Activated naive CD4-positive, alpha-beta T cell treated with anti-CD3 and anti-CD28 coated beads, Interleukin-2, amount 50 U/mL, for 72 hours (primary cell): ENCODE results near the gene ECE1. TPM values are rescaled to one million over a fixed set of nuclear protein-coding genes. Genes with fewer than 3 reads are reported as not detected.
"Not testable (repeated sequence)": the region's sequence is repeated elsewhere in the genome, so short reads cannot be mapped to it uniquely, and the experiment has no call there.

ENCODE experiments used
- ATAC-seq, 2 donors: fragments of 150-1000 bp; cut with Tn5 transposase; 2 replicates each; pipeline ENCODE4 v1.10.0; 2021; ENCODE audit warnings: mild to moderate bottlenecking in 2 of 2, moderate library complexity in 2 of 2
- DNase-seq, 2 donors: peaks; one replicate each; pipeline ENCODE4 v3.0.0; 2021 to 2022; ENCODE audit warnings: low spot score in 2 of 2
- H3K27ac Mint-ChIP-seq, 2 donors: one replicate each; pipeline ENCODE4 v1.8.0; 2022; ENCODE audit warnings: mild to moderate bottlenecking in 2 of 2, mixed read lengths in 2 of 2
- H3K36me3 Mint-ChIP-seq, 2 donors: one replicate each; pipeline ENCODE4 v1.8.0; 2022; ENCODE audit warnings: mixed read lengths in 2 of 2
- H3K9me3 Mint-ChIP-seq, 2 donors: one replicate each; pipeline ENCODE4 v1.8.0; 2022; ENCODE audit warnings: mixed read lengths in 2 of 2
- total RNA-seq, 2 donors: library from RNA; stranded (reverse); gene quantifications; one replicate each; pipeline ENCODE4 v1.2.3, GENCODE V29; 2022

Gene ECE1
- total RNA-seq, 2 donors from 2014 or later: 111 to 118 TPM

DNA sequence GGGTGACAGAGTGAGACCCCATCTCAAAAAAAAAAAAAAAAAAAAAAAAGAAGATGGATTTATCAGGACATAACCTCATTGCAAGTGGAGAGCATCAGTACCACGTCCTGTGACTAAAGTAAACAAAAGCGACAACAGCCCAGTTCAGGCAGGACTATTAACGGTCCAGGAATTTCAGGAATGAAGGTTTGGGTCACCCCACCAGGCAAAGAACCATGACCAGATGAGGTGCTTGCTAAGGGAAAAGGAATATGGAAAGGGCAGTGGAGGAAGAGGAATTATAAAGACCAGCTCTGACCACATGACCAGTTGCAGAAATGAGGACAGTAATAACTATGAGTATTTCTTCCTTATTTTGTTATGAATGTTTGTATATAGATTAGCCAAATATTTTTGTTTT, 78.1 kb downstream of the ECE1 start:
- Mint-ChIP-seq H3K36me3 (no peaks in the 10 kb centered on the region), H3K9me3 (no peaks in the 10 kb centered on the region), H3K27ac (no peak overlapping the region)
- no peak for ATAC-seq
- no peak for DNase-seq

DNA sequence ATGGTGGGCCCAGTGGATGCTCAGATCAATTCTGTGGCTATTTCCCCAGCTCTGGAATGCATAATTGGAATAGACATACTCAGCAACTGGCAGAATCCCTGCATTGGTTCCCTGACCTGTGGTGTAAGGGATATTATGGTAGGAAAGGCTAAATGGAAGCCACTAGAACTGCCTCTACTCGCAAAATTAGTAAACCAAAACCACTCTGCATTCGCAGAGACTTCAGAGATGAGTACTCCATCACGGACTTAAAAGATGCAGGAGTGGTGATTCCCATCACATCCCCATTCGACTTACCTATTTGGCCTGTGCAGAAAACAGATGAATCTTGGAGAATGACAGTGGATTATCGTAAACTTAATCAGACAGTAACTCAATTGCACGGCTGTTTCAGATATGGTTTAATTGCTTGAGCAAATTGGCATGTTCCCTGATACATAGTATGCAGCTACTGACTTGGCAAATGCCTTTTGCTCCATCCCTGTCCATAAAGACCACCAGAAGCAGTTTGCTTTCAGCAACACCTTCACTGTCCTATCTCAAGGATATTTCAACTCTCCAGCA, 82.0 kb downstream of the ECE1 start:
- not testable (repeated sequence) for H3K36me3 Mint-ChIP-seq, DNase-seq, H3K27ac Mint-ChIP-seq, H3K9me3 Mint-ChIP-seq
- peak in 1 of 2 donors; percentile 66 for ATAC-seq

DNA sequence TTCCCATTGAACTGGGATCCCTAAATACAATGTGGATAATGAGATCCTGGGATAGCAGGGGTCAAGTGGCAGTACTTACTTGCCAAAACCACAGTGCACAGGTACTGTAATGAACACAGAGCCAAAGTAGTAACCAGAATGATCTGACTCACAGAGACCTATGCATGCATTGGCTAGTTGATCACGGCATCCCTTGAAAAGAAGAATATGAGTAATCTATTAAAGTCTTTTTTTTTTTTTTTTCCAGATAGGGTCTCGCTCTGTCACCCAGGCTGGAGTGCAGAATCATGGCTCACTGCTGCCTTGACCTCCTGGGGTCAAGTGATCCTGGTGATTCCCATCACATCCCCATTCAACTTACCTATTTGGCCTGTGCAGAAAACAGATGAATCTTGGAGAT, 84.1 kb downstream of the ECE1 start:
- peak; percentile 82 for ATAC-seq
- DNase-seq: no peak
- no peaks in the 10 kb centered on the region for H3K36me3 Mint-ChIP-seq
- no peak overlapping the region for H3K27ac Mint-ChIP-seq
- no peaks in the 10 kb centered on the region for H3K9me3 Mint-ChIP-seq

DNA sequence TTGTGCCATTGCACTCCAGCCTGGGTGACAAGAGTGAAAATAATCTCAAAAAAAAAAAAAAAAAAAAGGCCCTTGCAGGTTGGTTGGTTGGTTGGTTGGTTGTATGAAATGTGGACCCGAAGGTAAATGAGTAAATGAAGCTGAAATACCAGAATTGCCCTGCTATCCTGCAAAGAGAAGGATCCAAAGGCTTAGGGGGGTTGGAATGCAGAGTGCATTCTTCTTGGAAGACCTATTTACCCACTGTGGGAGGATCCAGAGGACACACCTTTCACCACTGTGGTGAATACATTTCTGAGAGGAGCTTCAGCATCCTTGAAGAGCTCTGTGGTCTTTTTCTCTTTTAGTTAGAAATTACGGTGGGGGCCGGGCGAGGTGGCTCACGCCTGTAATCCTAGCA, 84.8 kb downstream of the ECE1 start:
- H3K9me3 Mint-ChIP-seq: no peaks in the 10 kb centered on the region
- DNase-seq (no peak), ATAC-seq (no peak)
- no peaks in the 10 kb centered on the region for H3K36me3 Mint-ChIP-seq
- no peak overlapping the region for H3K27ac Mint-ChIP-seq

DNA sequence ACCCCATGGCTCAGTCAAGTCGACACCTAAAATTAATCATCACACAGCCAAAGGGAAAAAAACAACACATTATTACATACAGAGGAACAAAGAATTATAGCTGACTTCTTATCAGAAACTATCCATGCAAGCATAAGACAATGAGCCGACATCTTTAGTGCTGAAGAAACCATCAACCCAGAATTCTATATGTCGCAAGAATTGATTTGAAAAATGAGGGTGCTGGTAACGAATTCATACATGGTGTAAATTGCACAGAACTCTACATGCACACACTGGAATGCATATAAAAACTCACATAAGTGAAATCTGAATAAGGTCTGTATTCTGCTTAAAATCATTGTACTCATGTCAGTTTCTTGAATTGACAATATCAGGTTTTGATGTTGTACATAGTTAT, 88.6 kb downstream of the ECE1 start:
- no peak overlapping the region for H3K27ac Mint-ChIP-seq
- H3K9me3 Mint-ChIP-seq: no peaks in the 10 kb centered on the region
- DNase-seq: no peak
- no peak for ATAC-seq
- no peaks in the 10 kb centered on the region for H3K36me3 Mint-ChIP-seq

DNA sequence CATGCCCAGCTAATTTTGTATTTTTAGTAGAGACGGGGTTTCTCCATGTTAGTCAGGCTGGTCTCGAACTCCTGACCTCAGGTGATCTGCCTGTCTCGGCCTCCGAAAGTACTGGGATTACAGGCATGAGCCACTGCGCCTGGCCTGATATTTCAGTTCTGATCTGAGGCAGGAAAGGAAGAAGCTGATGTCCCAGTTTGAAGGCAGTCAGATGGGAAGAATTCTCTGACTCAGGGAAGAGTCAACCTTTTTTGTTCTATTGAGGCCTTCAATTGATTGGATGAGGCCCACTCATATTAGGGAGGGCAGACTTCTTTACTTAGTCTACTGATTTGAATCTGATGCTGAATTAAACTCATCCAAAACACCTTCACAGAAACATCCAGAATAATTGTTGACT, 89.0 kb downstream of the ECE1 start:
- DNase-seq, H3K9me3 Mint-ChIP-seq, ATAC-seq, H3K36me3 Mint-ChIP-seq, H3K27ac Mint-ChIP-seq: not testable (repeated sequence)

DNA sequence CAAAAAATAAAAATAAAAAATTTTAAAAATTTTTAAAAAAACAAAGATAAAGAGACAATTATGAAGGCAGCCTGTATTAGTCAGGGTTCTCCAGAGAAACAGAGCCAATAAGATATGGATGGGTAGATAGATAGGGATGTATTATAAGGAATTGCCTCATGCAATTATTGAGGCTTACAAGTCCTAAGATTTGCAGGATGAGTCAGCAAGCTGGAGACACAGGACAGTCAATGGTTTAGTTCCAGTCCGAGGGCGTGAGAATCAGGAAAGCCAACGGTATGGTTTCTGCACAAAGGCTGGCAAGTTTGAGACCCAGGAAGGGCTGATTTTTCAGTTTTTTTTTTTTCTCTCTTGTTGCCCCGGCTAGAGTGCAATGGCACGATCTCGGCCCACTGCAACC, 89.5 kb downstream of the ECE1 start:
- Mint-ChIP-seq H3K36me3 (no peaks in the 10 kb centered on the region), H3K27ac (no peak overlapping the region), H3K9me3 (no peaks in the 10 kb centered on the region)
- DNase-seq: no peak
- no peak for ATAC-seq

DNA sequence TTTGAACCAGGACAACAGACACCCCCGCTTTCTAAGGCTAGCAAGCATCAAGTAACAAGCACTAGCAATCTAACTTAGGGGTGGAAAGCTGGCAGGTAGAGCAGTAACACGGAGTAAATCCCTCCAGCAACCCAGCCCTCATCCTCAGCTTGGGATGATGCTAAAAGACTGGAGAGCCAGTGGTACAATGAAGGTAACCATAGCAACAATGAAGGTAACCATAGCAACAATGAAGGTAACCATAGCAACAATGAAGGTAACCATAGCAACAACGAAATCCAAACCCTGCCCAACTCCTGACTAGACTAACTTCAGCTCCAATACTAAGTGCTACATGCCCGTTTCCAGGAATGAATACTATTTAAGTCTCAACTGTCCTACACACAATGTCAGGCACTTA, 91.3 kb downstream of the ECE1 start:
- DNase-seq (no peak), ATAC-seq (no peak)
- Mint-ChIP-seq H3K9me3 (no peaks in the 10 kb centered on the region), H3K36me3 (no peaks in the 10 kb centered on the region), H3K27ac (no peak overlapping the region)

DNA sequence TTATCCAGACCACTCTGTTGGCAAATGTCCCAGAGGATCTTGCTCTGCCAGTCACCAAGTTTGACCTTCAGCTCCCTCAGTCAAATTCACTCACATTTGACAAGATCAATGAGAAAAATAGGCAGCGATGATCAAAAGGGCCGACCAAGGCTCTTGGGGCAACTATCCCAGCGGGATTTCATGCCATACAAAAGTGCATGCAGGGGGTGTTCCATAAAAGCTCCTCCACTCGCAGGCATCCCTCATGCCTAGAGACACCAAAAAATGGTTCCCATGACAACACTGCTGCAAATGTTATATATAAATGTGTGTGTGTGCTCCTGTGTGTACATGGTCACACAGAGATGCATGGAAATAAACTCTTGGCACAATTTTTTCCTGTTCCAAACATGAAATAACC, 97.4 kb downstream of the ECE1 start:
- ATAC-seq (no peak), DNase-seq (no peak)
- H3K27ac Mint-ChIP-seq: no peak overlapping the region
- H3K9me3 Mint-ChIP-seq: no peaks in the 10 kb centered on the region
- no peaks in the 10 kb centered on the region for H3K36me3 Mint-ChIP-seq

DNA sequence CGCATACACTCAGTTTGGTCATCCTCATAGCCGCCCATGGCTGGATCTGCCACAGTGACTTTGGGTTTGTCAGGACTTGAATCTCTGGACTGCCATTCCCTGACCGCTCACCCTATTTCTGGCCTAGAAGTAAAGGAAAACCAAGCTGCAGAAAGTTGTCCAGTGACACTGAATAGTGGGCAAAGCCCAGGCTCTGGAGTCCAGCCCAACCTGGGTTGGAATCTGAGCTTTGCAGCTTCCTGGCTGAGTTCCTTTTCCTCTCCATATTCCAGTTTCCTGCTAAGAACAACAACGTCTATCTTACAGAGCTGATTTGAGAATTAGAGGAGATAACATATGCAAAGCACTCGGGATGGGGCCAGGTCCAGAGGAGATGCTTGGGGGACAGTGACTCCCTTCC, 98.0 kb downstream of the ECE1 start:
- H3K27ac Mint-ChIP-seq: no peak overlapping the region
- no peak for ATAC-seq
- DNase-seq: no peak
- H3K9me3 Mint-ChIP-seq: no peaks in the 10 kb centered on the region
- no peaks in the 10 kb centered on the region for H3K36me3 Mint-ChIP-seq

DNA sequence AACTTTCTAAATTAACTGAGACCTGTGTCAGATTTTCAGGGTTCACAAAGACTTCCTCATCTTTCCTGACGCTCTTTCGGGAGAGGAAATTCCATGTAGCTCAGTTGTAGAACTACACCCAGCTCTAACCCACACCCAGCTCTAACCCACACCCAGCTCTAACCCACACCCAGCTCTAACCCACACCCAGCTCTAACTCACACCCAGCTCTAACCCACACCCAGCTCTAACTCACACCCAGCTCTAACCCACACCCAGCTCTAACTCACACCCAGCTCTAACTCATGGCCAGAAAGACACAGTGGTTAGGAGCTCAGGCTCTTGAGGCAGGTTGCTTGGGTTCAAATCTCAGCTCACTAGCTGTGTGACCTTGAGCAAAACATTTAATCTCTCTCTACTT, 99.5 kb downstream of the ECE1 start:
- not testable (repeated sequence) for DNase-seq, H3K36me3 Mint-ChIP-seq, H3K9me3 Mint-ChIP-seq, H3K27ac Mint-ChIP-seq, ATAC-seq

DNA sequence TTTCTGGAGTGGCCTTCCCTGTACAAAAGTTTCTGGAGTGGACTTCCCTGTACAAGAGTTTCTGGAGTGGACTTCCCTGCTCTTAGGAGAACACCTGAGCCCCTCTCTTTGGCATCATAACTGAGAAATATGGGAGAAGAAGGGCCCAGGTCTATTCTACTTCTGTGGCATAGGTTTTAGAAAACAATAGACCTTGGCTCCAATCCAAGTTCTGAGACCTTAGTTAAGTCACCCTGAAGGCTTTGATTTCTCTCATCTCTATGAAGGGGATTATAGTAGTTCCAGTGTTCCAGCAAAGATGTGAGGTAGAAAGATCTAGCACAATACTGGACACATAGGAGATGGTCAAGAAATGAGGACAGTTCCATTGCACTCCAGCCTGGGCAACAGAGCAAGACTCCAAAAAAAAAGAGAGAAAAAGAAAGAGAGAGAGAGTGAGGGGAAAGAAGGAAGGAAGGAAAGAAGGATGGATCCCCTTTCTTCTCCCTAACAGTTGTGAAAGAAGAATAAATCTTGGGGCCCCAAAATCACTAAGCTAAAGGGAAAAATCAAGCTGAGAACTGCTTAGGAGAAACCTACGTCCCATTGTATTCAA, 100.3 kb downstream of the ECE1 start:
- Mint-ChIP-seq H3K27ac (no peak overlapping the region), H3K9me3 (no peaks in the 10 kb centered on the region), H3K36me3 (no peaks in the 10 kb centered on the region)
- DNase-seq: no peak
- ATAC-seq: no peak

DNA sequence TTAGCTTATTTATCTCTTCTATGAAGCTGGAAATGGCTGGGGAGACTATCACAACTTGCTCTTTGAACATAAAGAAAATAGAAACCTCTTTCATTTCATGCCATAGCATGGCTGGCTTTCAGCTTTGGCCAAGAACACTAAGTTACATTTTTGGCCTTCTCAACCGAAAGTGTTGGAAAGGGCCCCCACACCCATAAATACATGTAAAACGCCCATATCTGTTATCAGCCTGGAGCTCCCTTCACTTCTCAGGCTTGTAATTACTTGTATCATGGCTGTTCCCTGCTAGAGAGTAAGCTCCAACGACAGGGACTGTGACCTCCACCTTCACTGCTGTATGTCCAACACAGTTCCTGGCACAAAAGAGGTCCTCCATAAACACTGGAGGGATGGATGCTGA, 100.8 kb downstream of the ECE1 start:
- H3K36me3 Mint-ChIP-seq: no peaks in the 10 kb centered on the region
- DNase-seq (no peak), ATAC-seq (no peak)
- no peak overlapping the region for H3K27ac Mint-ChIP-seq
- H3K9me3 Mint-ChIP-seq: no peaks in the 10 kb centered on the region

DNA sequence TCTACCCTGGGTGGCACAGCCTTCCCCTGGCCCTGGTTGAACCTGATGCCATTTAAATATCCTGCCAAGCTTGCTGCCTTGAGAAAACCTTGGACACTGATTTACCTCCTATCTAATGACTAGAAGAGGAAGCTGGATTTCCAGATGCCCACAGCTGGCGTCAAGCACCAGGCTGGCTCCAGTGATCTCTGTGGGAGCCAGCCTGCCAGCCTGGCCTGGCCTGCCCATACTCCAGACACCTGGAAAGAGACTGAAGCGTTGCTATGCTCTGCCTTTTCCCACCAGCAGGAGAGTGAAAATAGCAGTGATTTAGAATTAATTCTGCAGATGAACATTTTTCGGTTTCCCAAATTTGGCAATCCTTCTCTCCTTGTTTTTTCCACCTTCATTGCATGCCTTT, 102.0 kb downstream of the ECE1 start:
- no peaks in the 10 kb centered on the region for H3K36me3 Mint-ChIP-seq
- no peak overlapping the region for H3K27ac Mint-ChIP-seq
- DNase-seq (no peak), ATAC-seq (no peak)
- H3K9me3 Mint-ChIP-seq: no peaks in the 10 kb centered on the region

DNA sequence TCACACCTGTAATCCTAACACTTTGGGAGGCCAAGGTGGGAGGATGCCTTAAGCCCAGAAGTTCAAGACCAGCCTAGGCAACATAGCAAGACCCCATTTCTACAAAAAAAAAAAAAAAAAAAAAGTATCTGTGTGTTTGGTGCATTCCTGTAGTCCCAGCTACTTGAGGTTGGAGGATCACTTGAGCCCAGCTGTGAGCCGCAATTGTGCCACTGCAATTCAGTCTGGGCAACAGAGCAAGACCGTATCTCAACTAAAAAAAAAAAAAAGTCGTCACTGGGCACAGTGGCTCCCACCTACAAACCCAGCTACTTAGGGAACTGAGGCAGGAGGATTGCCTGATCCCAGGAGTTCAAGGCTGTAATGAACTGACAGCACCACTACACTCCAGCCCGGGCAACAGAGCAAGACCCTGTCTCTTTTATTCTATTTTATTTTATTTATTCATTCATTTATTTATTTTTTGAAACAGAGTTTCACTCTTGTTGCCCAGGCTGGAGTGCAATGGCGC, 105.0 kb downstream of the ECE1 start:
- H3K36me3 Mint-ChIP-seq: no peaks in the 10 kb centered on the region
- ATAC-seq: no peak
- DNase-seq: no peak
- H3K27ac Mint-ChIP-seq: no peak overlapping the region
- H3K9me3 Mint-ChIP-seq: no peaks in the 10 kb centered on the region

DNA sequence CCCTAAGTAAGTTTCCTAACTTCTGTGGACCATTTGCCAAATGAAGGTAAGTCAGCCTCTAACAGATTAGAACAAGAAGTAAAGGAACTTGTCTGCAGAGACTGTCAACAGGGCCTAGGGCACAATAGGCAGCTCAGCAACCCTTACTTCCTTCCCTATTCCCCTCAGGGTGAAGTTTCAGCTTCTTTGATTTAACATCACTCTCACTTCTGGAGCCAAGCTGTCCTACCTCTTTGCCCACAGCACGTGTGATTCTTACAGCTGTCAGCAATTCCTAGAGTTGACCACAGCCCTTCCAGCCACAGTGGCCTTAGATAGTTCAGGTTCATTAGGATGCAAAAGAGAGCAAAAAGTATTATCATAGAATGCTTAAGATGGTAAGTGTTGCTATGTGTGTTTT, 106.0 kb downstream of the ECE1 start:
- no peak for ATAC-seq
- DNase-seq: no peak
- Mint-ChIP-seq H3K27ac (no peak overlapping the region), H3K36me3 (no peaks in the 10 kb centered on the region), H3K9me3 (no peaks in the 10 kb centered on the region)

DNA sequence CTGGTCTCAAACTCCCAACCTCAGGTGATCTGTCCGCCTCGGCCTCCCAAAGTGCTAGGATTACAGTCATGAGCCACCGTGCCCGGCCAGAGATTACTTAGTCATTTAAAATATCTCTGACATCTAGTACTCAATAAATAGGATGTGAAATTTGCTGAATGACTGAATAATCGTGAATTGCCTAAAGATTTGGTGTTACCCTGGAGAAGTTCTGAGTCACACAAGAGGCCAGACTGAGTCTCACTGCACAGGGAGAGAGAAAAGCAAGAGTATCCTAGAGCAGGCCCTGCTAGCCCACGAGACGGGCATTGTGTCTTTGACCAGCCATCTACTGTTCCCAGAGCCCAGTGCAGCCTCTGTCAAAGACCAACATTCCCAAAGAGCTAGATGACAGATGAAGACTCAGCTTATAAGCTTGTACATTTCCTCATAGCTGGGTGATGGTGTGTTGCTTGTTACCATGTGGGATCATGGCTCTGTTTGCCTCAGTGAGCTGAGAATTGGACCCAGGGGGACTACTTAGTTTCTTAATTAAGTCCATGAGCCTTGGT, 108.0 kb downstream of the ECE1 start:
- Mint-ChIP-seq H3K9me3 (no peaks in the 10 kb centered on the region), H3K36me3 (no peaks in the 10 kb centered on the region), H3K27ac (no peak overlapping the region)
- no peak for DNase-seq
- ATAC-seq: no peak

DNA sequence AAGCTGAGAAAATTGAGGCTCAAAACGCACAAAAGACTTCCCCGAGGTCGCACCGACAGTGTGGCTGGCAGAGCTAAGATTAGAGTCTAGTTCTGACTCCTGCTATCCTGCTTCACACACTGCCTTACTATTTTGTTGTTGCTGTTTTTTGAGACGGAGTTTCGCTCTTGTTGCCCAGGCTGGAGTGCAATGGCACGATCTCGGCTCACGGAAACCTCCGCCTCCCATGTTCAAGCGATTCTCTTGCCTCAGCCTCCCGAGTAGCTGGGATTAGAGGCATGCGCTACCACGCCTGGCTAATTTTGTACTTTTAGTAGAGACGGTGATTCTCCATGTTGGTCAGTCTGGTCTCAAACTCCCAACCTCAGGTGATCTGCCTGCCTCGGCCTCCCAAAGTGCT, 112.0 kb downstream of the ECE1 start:
- peaks cover 0 to 12% of the 10 kb centered on the region in 2 donors for H3K36me3 Mint-ChIP-seq
- not testable (repeated sequence) for ATAC-seq, H3K9me3 Mint-ChIP-seq, DNase-seq, H3K27ac Mint-ChIP-seq
